HepG2 (cell line): Measurements from ENCODE around the gene SLC16A3. TPM values are rescaled to one million over a fixed set of nuclear protein-coding genes. Genes with fewer than 3 reads are reported as not detected.

Source experiments
- ATAC-seq: fragments of 200-7000 bp; cut with Tn5 transposase; 3 replicates; pipeline ENCODE4 v1.9.1; 2020; ENCODE audit warnings: mild to moderate bottlenecking, moderate library complexity
- BruUV-seq: library from RNA; stranded (reverse); fragments of 400-500 nt; replicated peaks from 2 replicates; lab custom pipeline; 2021; lab: Mats Ljungman, UMichigan
- CTCF ChIA-PET: fragments of 300-600 bp; formaldehyde crosslinking; extraction: SDS; loops from one replicate; lab custom pipeline; 2021; ENCODE audit warnings: low total read pairs, inconsistent platforms, low intra/inter-chr PET ratio; lab: Yijun Ruan, JAX
- POLR2A ChIA-PET: fragments of 350-600 bp; sonication (Branson Sonifier 250); formaldehyde crosslinking; loops from one replicate; lab custom pipeline; 2020; ENCODE audit warnings: antibody characterized with exemption, inconsistent platforms; lab: Yijun Ruan, JAX
- DNase-seq: peaks from one replicate; pipeline ENCODE4 v3.0.0-alpha.2; 2015; ENCODE audit warnings: low spot score
- FAIRE-seq: peaks from 3 replicates; lab custom pipeline; 2011; peaks lifted over from hg19 to GRCh38; lab: Jason Lieb, UNC
- H2AFZ ChIP-seq: one replicate; pipeline ENCODE4 v1.6.1; 2011; ENCODE audit warnings: low read length, inconsistent platforms
- H3K27ac ChIP-seq: fragments of 300-600 bp; 3 replicates; pipeline ENCODE4 v1.8.0; 2011; ENCODE audit warnings: mixed run types, mild to moderate bottlenecking, mixed read lengths, low read length, inconsistent platforms; ENCODE audit not compliant: insufficient read depth; ENCODE audit errors: extremely low read length
- H3K27me3 ChIP-seq, 2 experiments: fragments of 200-600 bp in 1 of 2; 2 replicates in 1 of 2; 3 replicates in 1 of 2; pipeline versions ENCODE4 v1.6.0 to v1.8.0; 2011; ENCODE audit warnings: low read length in 2 of 2, mild to moderate bottlenecking in 2 of 2, moderate library complexity in 2 of 2, inconsistent platforms in 1 of 2; ENCODE audit not compliant: insufficient read depth in 2 of 2, control insufficient read depth in 1 of 2
- H3K36me3 ChIP-seq, 2 experiments: fragments of 200-600 bp in 1 of 2; replicated peaks in 1 of 2; 2 replicates in 1 of 2; 3 replicates in 1 of 2; pipeline versions ENCODE4 v1.5.1 to v1.8.0; 2011; ENCODE audit warnings: low read length in 2 of 2, inconsistent platforms in 1 of 2; ENCODE audit not compliant: insufficient read depth in 2 of 2, control insufficient read depth in 1 of 2
- H3K4me1 ChIP-seq: 2 replicates; pipeline ENCODE4 v1.5.1; 2012; ENCODE audit warnings: low read length, inconsistent platforms; ENCODE audit not compliant: insufficient read depth
- H3K4me2 ChIP-seq: 2 replicates; pipeline ENCODE4 v1.6.0; 2011; ENCODE audit warnings: low read depth, low read length, inconsistent platforms
- H3K4me3 ChIP-seq, 3 experiments: fragments of 200-600 bp in 1 of 3; sonication (generic), shearing (Covaris generic) in 1 of 3; replicated peaks in 1 of 3; 2 replicates each; pipeline ENCODE4 v1.5.1; 2011 to 2016; ENCODE audit warnings: low read length in 3 of 3, inconsistent platforms in 2 of 3, low read depth in 2 of 3, mild to moderate bottlenecking in 2 of 3, control low read depth in 1 of 3, mixed read lengths in 1 of 3; ENCODE audit not compliant: insufficient read depth in 1 of 3
- H3K79me2 ChIP-seq: one replicate; pipeline ENCODE4 v1.6.1; 2011; ENCODE audit warnings: low read length, inconsistent platforms; ENCODE audit not compliant: insufficient read depth
- H3K9ac ChIP-seq: 2 replicates; pipeline ENCODE4 v1.6.0; 2011; ENCODE audit warnings: mild to moderate bottlenecking, low read depth, low read length, inconsistent platforms; ENCODE audit not compliant: insufficient read depth
- H3K9me3 ChIP-seq: 2 replicates; pipeline ENCODE4 v1.5.1; 2012; ENCODE audit warnings: mild to moderate bottlenecking, low read length
- H4K20me1 ChIP-seq: 2 replicates; pipeline ENCODE4 v1.6.0; 2011; ENCODE audit warnings: inconsistent platforms, mild to moderate bottlenecking, low read length, moderate library complexity; ENCODE audit not compliant: insufficient read depth
- AKAP8 ChIP-seq: sonication (generic); formaldehyde crosslinking; IDR thresholded peaks from 2 replicates; pipeline ENCODE4 v1.5.1; 2020; ENCODE audit warnings: mild to moderate bottlenecking, missing genetic modification reagents
- ARID3A ChIP-seq: IDR thresholded peaks from 2 replicates; pipeline ENCODE4 v1.6.1; 2012; ENCODE audit warnings: low read depth, low read length, improper control_type of control experiment
- BRCA1 ChIP-seq: sonication (generic); formaldehyde crosslinking; IDR thresholded peaks from 2 replicates; pipeline ENCODE4 v1.4.0; 2020; ENCODE audit warnings: missing genetic modification reagents
- FOSL1 ChIP-seq: sonication (generic); formaldehyde crosslinking; IDR thresholded peaks from 2 replicates; pipeline ENCODE4 v1.9.0; 2021; ENCODE audit warnings: missing genetic modification reagents, borderline replicate concordance
- FOXA3 ChIP-seq: IDR thresholded peaks from 2 replicates; pipeline ENCODE4 v1.6.1; 2016; ENCODE audit warnings: missing genetic modification reagents, missing compliant biosample characterization
- GATAD2A ChIP-seq: IDR thresholded peaks from 2 replicates; pipeline ENCODE4 v1.6.1; 2016
- HNRNPL ChIP-seq: fragments of 200-400 bp; formaldehyde crosslinking; IDR thresholded peaks from 2 replicates; pipeline ENCODE4 v1.6.1; 2017; ENCODE audit warnings: mild to moderate bottlenecking, low read depth, low read length
- HOXD1 ChIP-seq: sonication (generic); formaldehyde crosslinking; IDR thresholded peaks from 2 replicates; pipeline ENCODE4 v1.5.0; 2020; ENCODE audit warnings: missing genetic modification reagents
- JUNB ChIP-seq: sonication (generic); formaldehyde crosslinking; IDR thresholded peaks from 2 replicates; pipeline ENCODE4 v1.8.0; 2022; ENCODE audit warnings: missing genetic modification reagents, mild to moderate bottlenecking, borderline replicate concordance
- NBN ChIP-seq: fragments of 450-650 bp; conservative IDR thresholded peaks from 2 replicates; pipeline ENCODE4 v1.6.1; 2017
- NR2C2 ChIP-seq: sonication (generic); formaldehyde crosslinking; IDR thresholded peaks from 2 replicates; pipeline ENCODE4 v1.4.0; 2020; ENCODE audit warnings: missing genetic modification reagents, mild to moderate bottlenecking, moderate library complexity, borderline replicate concordance
- NRL ChIP-seq: sonication (generic); formaldehyde crosslinking; IDR thresholded peaks from 2 replicates; pipeline ENCODE4 v1.5.0; 2020; ENCODE audit warnings: missing genetic modification reagents, mild to moderate bottlenecking, moderate library complexity, borderline replicate concordance
- RBFOX2 ChIP-seq: fragments of 200-400 bp; formaldehyde crosslinking; IDR thresholded peaks from 2 replicates; pipeline ENCODE4 v1.6.1; 2017; ENCODE audit warnings: low read depth, mild to moderate bottlenecking, low read length
- RFX5 ChIP-seq: IDR thresholded peaks from 2 replicates; pipeline ENCODE4 v1.6.1; 2011; ENCODE audit warnings: low read depth, low read length, improper control_type of control experiment
- RXRB ChIP-seq: IDR thresholded peaks from 2 replicates; pipeline ENCODE4 v1.6.1; 2016; ENCODE audit warnings: borderline replicate concordance, missing genetic modification reagents, missing compliant biosample characterization
- ZKSCAN5 ChIP-seq: sonication (generic); formaldehyde crosslinking; IDR thresholded peaks from 2 replicates; pipeline ENCODE4 v1.5.1; 2020; ENCODE audit warnings: mild to moderate bottlenecking, missing genetic modification reagents
- ZNF292 ChIP-seq: sonication (generic); formaldehyde crosslinking; IDR thresholded peaks from 2 replicates; pipeline ENCODE4 v1.8.1; 2022; ENCODE audit warnings: mild to moderate bottlenecking, low read depth, missing genetic modification reagents, borderline replicate concordance
- ZNF7 ChIP-seq: IDR thresholded peaks from 2 replicates; pipeline ENCODE4 v1.6.1; 2016; ENCODE audit warnings: missing biosample characterization, missing genetic modification reagents
- ZSCAN29 ChIP-seq: sonication (generic); formaldehyde crosslinking; conservative IDR thresholded peaks from 2 replicates; pipeline ENCODE4 v1.4.0; 2020; ENCODE audit warnings: mild to moderate bottlenecking, missing genetic modification reagents
- WGBS: methylation state at CpG from one replicate; pipeline ENCODE4 v1.1.6; 2017; ENCODE audit warnings: low lambda C conversion rate; 5-methylcytosine and 5-hydroxymethylcytosine counted together
- in situ Hi-C: cut with HindIII; loops from 2 replicates; pipeline ENCODE4 v1.10.0; 2017; ENCODE audit warnings: low pct_unique_long_range_greater_than_20kb; ENCODE audit not compliant: extremely low pct_ligation_motif_present
- intact Hi-C: fragments of 100-400 bp; cut with micrococcal nuclease; formaldehyde crosslinking; loops from one replicate; pipeline ENCODE4 v1.10.0; 2022; ENCODE audit not compliant: unreplicated experiment
- polyA plus RNA-seq, 8 experiments: library from polyadenylated mRNA; depleted of rRNA in 3 of 8; stranded (reverse) in 7 of 8; unstranded in 1 of 8; fragments of >200 nt; fragmentation: Illumina TruSeq in 4 of 8; extraction: Trizol in 4 of 8; gene quantifications; 2 replicates each; pipeline versions ENCODE4 v1.2.1 to v1.2.3, GENCODE V29; 2011 to 2016; ENCODE audit warnings: low read depth in 4 of 8, missing spikeins in 1 of 8, mixed read lengths in 1 of 8; ENCODE audit not compliant: insufficient read depth in 1 of 8
- total RNA-seq, 5 experiments: library from RNA; depleted of rRNA; stranded (reverse); fragments of >200 nt; fragmentation: Illumina TruSeq; extraction: Trizol; gene quantifications; 2 replicates each; pipeline ENCODE4 v1.2.3, GENCODE V29; 2016; ENCODE audit warnings: low read depth in 1 of 5
- TF ChIP-seq, protein P1 (sequence below): sonication (generic); formaldehyde crosslinking; IDR thresholded peaks from 2 replicates; pipeline ENCODE4 v1.5.1; 2020; ENCODE audit warnings: mild to moderate bottlenecking, missing genetic modification reagents
- TF ChIP-seq, protein P2 (sequence below): IDR thresholded peaks from 2 replicates; pipeline ENCODE4 v1.6.1; 2012; ENCODE audit warnings: inconsistent platforms

SLC16A3 gene
- total and polyA plus RNA-seq, 2 of the 13 experiments (the other 11 are each of a cell fraction or from before 2014, with no cell fraction given), result 242 to 349 TPM

DNA sequence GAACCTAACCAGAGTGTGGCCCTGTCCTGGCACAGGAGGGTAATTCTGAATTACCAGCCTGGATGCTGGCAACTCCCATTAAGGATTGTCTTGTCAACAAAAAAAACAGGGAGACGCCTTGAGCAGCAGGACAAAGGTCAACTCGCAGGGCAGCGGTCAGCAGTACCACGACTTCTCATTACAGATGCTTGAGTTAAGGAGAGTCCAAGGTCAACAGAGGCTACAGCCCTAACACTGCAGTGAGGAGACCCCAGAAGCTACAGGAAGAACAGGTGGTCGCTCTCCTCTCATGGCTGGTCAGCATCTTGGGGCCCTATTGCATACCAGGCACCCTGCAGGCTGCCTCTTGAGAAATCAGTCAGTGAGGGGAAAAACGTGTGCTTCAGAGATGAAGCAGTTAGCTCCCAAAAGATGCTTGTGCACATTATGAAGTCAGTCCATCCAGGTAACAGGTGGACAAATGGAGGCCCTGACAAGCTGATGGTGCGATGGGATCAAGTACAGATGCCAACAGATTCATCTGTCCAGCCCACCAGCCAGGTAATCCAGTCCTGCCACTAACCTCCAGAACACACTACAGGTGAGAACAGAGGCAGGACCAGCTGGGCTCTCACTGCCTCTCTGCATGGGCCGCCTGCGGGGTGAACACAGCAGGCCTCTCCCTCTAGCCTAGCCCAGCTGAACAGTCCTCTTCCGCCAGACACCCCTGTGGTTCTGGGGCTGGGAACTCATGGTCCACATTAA is 40.5 kb downstream of the SLC16A3 start:
- no peak for ATAC-seq
- H3K4me1 ChIP-seq, result peaks cover 76% of the 10 kb centered on the region
- ChIA-PET CTCF (no interaction called here), POLR2A (interaction anchor here (1.2 to 10.6 kb wide), 7 partner anchors 13 to 86 kb away, joined by 3 to 119 read pairs (median 29); partner anchors contain the start of gene CD7)
- WGBS, result 54% methylated on average over 10 of the region's 10 CpGs
- peak overlapping the region; percentile 40 for H3K9ac ChIP-seq
- no peaks in the 10 kb centered on the region; a peak in 1 of 5 replicates for H3K27me3 ChIP-seq
- H3K79me2 ChIP-seq, result peaks cover 76% of the 10 kb centered on the region
- H3K27ac ChIP-seq, result peak overlapping the region; percentile 90
- peak overlapping the region in 1 of 3 experiments; percentile 65; a peak in 2 of 6 replicates for H3K4me3 ChIP-seq
- H3K4me2 ChIP-seq, result peak overlapping the region; percentile 81
- no peak overlapping the region for H2AFZ ChIP-seq
- no TSS peak for BruUV-seq
- peaks cover 17 to 42% of the 10 kb centered on the region in 2 experiments for H3K36me3 ChIP-seq
- peaks cover 72% of the 10 kb centered on the region for H4K20me1 ChIP-seq
- no peak for FAIRE-seq
- in situ Hi-C loops, result no loop called here
- intact Hi-C loops, result no loop called here
- H3K9me3 ChIP-seq, result no peaks in the 10 kb centered on the region
- no peak for DNase-seq
- TF ChIP-seq AKAP8, result peak; percentile 65; the same call in 1 of the 2 replicates
- peak; percentile 19; the same call in 1 of the 2 replicates for TF ChIP-seq FOXA3
- TF ChIP-seq HOXD1 (CRISPR knock-in tag), result no peak
- TF ChIP-seq RBFOX2, result peak; percentile 40
- no peak for TF ChIP-seq ARID3A
- 0 out of 2 replicates have a peak, but pooled peaks have one; percentile 18 for TF ChIP-seq NR2C2 (CRISPR knock-in tag)
- TF ChIP-seq ZSCAN29 (CRISPR knock-in tag), result 0 out of 2 replicates have a peak, but pooled peaks have one; percentile 23
- TF ChIP-seq JUNB (CRISPR knock-in tag), result no peak
- TF ChIP-seq HNRNPL, result 0 out of 2 replicates have a peak, but pooled peaks have one; percentile 5
- no peak for TF ChIP-seq ZNF7 (CRISPR knock-in tag)
- no peak for TF ChIP-seq RFX5
- TF ChIP-seq BRCA1 (CRISPR knock-in tag), result no peak
- TF ChIP-seq GATAD2A (CRISPR knock-in tag), result peak; percentile 42
- TF ChIP-seq, protein P1, sequence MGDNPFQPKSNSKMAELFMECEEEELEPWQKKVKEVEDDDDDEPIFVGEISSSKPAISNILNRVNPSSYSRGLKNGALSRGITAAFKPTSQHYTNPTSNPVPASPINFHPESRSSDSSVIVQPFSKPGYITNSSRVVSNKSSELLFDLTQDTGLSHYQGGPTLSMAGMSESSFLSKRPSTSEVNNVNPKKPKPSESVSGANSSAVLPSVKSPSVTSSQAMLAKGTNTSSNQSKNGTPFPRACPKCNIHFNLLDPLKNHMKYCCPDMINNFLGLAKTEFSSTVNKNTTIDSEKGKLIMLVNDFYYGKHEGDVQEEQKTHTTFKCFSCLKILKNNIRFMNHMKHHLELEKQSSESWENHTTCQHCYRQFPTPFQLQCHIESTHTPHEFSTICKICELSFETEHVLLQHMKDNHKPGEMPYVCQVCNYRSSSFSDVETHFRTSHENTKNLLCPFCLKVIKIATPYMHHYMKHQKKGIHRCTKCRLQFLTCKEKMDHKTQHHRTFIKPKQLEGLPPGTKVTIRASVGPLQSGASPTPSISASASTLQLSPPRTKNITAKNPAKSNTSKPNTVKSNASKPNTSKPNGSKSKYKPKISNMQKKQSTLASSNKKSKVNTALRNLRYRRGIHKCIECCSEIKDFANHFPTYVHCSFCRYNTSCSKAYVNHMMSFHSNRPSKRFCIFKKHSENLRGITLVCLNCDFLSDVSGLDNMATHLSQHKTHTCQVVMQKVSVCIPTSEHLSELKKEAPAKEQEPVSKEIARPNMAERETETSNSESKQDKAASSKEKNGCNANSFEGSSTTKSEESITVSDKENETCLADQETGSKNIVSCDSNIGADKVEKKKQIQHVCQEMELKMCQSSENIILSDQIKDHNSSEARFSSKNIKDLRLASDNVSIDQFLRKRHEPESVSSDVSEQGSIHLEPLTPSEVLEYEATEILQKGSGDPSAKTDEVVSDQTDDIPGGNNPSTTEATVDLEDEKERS (CRISPR knock-in tag), result no peak
- TF ChIP-seq NRL, result no peak; the same call in 1 of the 2 replicates
- 0 out of 2 replicates have a peak, but pooled peaks have one; percentile 14 for TF ChIP-seq RXRB
- TF ChIP-seq ZNF292 (CRISPR knock-in tag), result no peak
- no peak for TF ChIP-seq ZKSCAN5 (CRISPR knock-in tag)
- no peak for TF ChIP-seq NBN
- TF ChIP-seq, protein P2, sequence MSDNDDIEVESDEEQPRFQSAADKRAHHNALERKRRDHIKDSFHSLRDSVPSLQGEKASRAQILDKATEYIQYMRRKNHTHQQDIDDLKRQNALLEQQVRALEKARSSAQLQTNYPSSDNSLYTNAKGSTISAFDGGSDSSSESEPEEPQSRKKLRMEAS, result 0 out of 2 replicates have a peak, but pooled peaks have one; percentile 10
- 0 out of 2 replicates have a peak, but pooled peaks have one; percentile 11 for TF ChIP-seq FOSL1 (CRISPR knock-in tag)
